HL-60/S4 treated with phorbol 12-myristate 13-acetate at 8.2 ng/mL for 4 days and 3 days (cell line): ENCODE measurements around the gene KCNK3.
"Not testable (repeated sequence)": the region's sequence is repeated elsewhere in the genome, so short reads cannot be mapped to it uniquely, and the experiment has no call there.

ENCODE experiments used
- in situ Hi-C: fragments of 300-500 bp; cut with MboI; formaldehyde crosslinking; loops from 2 replicates; pipeline ENCODE4 v1.15.0; 2022; ENCODE audit warnings: low sequenced_read_pairs

The KCNK3 gene

DNA sequence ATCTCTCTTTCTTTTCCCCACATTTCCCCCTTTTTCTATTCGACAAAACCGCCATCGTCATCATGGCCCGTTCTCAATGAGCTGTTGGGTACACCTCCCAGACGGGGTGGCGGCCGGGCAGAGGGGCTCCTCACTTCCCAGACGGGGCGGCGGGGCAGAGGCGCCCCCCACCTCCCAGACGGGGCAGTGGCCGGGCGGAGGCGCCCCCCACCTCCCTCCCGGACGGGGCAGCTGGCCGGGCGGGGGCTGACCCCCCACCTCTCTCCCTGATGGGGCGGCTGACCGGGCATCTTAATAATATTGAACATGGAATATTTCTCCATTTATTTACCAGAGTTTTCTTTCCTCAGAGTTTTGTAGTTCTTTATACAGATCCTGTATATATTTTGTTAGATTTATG lies 27.2 kb upstream of the KCNK3 start:
- in situ Hi-C loops = not testable (repeated sequence)

DNA sequence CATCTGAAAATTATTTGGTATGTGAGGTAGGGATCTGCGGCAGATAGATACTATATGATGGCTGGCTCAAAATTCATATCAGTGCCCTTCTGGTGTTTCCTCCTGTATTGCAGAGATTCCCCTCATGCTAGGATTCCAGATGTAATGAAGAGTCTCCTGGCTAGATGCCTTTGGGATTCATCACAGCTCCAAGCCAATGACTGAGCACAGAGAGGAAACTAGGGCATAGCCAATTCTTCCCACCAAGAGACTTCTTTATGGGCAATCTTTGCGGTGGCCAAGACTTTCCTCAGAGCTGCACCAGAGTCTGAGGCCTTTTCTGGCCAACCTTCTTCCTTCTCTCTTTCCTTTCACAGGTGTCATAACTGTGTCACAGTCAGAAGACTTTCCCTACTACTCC lies 25.9 kb upstream of the KCNK3 start:
- in situ Hi-C loops = no loop called here

DNA sequence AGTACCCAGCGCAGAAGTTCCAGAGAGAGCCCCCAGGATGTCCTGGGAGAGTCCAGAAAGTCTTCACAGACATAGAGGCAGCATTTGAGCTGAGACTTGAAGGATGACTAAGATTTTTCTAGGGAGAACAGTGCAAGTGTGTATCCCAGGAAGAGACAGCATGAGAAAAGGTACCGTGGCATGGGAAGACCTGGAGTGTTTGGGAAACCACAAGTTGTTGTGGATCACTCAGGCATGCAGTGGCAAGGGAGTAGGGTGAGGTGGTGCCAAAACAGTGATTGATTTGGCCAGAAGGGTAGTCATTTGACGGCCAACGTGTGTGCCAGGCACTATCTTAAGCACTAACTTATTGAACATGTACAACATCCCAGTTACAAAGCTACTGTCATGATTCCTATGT lies 24.5 kb upstream of the KCNK3 start:
- in situ Hi-C loops = no loop called here

DNA sequence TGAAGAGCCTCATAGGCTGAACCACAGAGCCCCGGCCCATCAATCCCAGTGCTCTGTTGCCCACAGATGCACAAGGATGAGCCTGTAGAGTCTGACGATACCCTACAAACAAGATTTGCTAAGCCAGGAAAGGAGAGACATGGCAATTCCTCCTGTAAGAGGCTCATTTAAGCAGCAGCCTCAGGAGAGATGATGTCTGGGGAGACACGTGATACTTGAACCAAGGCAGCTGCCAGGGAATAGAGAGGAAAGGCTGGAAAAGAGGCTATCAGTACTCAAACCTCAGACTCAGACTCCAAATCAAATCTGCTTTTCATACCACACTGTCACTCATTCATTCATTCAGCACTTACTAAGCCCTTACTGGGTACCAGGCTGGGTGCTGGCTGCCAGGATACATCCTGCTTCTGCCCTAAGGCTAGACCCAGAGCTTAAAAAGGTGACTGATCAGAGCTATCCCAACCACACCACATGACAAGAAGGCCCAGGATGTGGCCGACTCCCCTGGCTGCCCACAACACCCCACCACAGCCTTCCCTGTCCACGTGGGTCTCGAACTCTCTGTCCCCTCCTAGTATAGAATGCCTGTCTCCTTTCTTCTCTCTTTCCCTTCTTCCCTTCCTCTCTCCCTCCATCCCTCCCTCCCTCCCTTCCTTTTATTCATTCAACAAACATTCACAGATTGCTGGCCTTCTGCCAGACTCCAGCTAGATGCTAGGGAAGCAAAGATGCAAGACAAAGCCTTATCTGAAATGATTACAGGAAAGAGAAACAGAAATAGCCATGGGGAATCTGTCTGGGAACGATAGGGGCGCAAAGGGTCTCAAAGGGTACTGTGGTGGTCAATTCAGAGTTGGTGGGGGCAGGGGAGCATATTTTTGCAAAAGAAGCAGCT lies 23.4 kb upstream of the KCNK3 start:
- in situ Hi-C loops = no loop called here

DNA sequence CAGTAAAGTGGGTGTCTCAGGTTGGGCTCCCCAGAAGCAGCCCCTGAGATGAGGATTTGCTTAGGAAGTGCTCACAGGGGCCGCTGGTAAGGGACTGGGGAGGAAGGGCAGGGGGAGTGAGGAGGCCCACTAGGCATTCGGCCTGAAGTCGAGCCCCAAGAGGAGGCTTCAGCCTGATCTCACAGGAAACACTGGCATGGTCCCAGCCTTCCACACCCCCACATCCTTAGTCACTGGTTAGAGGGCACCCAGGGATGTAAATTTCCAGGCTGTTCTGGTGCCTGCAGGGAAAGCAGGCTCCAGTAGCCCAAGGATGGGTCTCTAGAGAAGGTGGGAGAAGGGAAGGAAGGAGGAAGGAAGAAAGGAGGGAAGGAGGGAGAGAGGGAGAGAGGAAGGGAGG lies 22.4 kb upstream of the KCNK3 start:
- in situ Hi-C loops = no loop called here

DNA sequence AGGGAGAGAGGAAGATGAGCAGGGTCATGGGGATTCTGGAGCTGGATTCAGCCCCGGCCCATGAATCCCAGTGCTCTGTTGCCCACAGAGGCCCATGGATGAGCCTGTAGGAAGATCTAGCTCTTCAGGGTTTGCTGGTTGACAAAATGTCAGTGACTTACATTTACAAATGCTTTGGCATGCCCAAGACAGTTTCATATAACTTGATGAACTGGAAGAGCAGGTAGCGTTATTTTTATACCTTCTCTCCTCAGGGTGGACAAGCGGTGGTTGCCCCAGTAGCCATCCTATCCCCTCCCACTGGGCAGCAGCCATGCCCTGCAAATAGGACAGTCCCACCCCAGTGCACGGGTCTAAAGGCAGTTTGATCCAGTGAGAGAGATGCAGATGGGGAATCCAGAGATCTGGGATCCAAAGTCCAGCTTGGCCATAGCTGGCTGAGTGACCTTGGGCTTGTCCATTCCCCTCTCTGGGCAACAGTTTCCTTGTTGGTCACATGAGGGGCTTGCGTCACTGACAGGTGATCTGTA lies 21.5 kb upstream of the KCNK3 start:
- in situ Hi-C loops = no loop called here

DNA sequence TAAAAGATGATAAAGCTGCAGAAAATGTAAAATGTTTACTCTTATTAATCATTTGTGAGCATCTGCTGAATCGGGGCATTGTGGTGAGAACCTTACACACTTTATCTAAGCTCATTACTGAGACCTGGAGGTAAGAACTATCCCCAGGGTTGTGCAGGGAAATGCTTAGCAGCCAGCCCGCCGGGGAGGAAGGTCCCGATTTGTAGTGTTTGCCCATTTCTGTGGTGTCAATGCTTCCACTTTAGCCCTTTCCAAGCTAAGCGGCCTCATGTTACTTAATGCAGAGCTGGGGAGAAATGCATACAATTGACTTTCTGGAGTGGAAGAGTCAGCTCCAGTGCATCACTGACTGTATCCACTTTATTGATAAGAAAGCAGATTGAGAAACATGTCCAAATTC lies 20.8 kb upstream of the KCNK3 start:
- in situ Hi-C loops = no loop called here

DNA sequence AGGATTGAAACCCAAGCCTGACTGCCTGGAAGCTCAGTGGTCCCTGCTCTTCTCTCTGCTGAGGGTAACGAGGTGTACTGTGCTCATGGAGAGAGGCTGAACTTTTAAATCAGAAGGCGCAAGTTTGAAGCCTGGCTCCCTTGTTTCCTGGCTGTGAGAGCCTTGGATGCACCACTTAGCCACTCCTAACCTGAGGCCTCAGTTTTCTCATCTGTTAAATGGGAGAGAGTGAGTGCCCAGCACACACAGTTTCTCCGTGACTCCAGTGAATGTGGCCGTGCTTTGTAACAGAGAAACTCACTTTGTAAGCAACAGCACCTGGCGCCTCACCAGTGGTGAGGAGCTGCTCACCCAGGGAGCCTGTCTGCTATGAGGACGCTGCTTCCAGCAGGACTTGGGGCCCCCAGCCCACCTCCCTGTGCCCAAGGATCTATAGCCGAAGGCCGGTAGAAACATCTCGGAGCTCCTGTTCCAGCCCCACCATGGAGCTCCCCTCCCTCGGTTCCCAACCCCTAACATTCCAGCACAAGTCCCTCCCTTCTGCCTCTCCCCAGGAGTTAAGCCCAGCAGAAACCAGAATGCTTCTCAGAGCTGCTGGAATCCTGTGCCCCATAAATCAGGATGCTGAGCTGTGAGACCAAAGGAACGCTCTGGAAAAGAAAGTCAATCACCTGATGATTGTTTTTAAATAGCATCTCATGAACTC lies 20.3 kb upstream of the KCNK3 start:
- in situ Hi-C loops = no loop called here

DNA sequence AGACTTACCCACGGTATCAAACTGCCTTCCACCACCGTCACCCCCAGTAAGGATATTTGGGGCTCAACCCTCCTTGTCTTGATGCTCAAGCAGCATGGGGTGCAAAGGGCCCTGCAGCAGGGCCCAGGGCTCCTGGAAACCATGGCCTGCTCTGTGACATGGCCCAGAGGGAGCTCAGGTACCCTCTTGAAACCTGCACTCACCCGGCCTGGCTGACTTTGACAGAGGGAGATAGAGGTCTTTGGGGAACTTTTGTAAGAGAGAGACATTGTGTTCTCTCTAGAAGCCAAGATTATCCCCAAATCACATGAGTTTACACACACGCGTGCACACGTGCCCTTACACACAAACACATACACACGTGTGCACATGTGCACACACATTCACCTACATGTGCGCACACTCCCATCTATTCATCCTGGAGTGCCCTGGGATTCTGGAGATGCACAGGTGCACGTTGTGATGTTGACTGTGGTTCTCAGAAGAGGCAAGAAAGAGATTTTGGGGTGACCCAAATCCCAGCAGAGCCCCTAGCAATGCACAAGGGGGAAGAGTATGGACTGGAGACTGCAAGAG lies 19.6 kb upstream of the KCNK3 start:
- in situ Hi-C loops = no loop called here

DNA sequence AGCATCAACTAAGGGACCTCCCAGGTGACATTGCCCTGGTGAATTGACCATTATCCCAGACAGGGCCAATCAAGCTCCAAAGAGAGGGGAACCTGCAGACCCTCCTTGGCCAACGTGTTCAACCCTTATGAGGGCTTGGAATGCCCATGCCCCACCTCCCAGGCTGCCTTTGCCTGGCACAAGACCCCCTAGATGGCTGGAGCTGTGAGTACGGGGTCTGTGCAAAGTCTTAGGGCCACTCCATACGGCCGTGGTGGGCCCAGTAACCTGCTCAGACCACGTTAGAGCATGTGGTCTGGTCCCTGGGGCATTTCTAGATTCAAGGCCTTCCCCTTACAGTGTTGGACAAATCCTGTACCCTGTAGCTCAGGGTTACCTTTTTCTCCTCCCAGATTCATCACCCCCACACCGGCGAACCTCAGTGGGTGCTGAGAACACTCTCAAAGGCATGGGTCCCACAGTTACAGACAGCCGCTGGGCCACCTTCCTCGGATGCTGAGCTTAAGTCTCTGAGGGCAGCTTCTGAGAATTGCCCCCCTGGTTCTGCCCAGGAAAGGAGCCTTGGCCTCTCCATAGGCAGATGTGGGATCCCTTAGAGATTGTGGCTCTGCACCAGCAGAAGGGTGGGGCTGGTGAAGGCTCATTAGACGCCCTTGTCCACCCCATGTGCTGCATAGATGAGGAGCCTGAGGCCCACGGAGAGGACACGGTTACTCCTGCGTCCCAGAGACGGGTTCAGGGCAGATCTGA lies 18.3 kb upstream of the KCNK3 start:
- in situ Hi-C loops = no loop called here

DNA sequence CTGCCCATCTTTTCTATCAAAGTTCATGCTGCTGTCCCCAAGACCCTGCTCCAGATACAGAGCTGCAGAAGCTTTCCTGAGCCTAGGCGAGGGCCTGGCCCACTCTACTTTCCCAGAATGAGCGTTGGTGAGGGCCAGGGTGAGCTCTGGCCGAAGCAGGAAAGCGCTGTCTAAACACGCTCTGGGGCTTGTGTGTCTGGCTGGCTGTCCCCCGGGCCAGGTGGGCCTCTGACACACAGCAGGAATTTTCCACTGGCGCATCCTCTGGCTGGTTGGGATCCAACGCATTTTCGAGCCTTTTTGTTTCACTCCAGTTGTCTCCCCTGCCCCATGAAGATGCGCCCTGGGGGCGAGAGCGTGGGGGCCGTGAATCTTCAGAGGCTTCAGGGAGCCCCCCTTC lies 17.8 kb upstream of the KCNK3 start:
- in situ Hi-C loops = no loop called here

DNA sequence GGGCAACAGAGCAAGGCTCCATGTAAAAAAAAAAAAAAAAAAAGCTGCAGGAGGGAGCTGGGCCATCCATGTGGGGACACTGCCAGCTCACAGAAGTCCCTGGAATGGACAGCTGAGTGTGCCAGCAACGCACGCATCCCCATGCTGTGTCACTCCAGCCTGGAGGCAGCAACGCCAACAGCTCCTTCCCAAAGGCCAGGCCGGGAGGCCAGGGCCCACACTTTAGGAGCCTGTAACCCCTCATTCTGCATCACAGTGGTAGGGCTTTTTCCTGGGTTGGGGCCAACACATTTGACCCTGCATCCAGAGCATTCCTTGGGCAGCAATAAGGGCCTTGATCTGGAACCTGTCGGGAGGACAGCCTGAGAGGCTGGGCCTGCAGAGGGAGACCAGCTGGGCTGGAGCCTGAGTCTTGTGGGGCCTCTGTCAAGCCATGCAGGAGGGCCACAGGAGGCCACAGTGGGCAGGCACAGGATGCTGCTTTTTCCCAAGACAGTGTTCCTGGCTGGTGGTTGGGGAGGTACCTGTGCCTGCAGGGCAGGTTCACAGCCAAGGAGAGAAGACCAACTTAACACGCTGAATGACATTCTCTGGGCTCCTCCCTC lies 16.8 kb upstream of the KCNK3 start:
- in situ Hi-C loops = no loop called here

DNA sequence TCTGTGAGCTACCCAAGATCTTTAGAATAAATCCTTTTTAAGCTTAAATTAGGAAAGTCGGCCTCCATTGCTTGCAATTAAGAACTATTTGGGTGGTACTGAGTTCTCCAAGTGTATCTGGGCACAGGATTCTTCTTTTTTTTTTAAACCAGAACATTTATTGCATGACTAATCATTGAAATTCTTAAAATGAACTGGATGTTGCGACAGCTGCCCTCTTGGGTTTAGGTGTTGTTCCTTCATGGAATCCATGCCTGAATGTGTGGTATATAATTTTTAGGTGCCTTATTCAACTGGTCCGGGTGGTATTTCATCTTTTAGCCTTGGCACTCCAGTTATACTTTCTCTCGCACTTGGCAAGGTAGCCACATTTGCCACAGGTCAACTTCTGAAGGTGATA lies 14.5 kb upstream of the KCNK3 start:
- in situ Hi-C loops = no loop called here

DNA sequence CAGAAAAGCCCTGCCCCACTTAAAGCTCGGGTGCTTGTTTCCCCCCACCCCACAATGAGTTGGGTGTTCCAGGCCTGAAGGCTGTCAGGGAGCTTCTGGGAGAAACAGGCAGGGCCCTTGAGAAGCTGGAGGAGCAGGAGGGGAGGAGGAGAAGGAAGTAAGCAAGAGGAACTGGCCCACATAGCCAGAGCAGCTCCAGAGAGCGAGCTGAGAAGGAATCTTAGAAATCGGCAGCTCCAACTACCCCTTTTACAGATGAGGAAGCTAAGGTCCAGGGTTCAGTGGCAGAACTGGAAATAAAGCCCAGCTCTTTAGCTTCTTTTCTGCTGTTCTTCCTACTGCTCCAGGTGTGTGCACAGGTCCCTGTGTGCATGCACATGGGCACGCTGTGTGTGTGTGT lies 12.7 kb upstream of the KCNK3 start:
- in situ Hi-C loops = no loop called here

DNA sequence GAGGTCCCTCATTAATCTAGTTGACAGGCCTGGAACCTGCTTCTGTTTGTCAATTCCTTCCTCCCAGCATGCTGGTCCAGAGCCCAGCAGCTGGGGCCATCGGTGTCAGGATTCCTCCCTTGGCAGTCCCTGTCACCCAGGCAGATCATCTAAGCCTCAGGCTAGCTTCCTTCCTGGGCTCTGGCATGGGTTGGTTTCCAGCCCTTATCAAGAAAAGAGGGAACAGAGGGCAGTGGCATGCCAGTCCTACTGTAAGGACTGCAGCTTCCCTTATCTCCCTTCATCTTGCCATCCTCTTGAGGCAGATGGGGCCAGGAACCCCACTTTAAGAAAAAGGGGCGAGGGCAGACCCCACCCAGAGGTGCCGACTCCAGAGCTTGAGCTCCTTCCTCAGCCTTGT lies 10.9 kb upstream of the KCNK3 start:
- in situ Hi-C loops = no loop called here

DNA sequence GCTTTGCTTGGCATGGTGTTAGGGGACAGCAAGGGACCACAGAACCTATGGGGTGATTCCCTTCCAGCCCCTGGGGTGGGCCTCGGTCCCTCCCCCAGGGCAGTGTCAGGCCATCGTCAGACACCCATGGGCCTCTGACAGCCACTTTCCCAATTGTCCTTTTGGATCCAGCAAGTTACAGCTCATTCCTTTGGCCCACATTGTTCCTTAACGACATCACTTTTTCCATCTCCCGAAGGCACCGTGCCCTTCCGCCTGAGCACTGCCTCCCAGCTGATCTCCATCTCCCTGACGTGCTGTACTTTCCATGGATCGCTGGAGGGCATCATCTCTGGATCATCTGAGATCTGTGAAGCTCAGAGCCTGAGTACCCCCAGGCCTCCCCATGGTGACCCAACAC lies 10.4 kb upstream of the KCNK3 start:
- in situ Hi-C loops = no loop called here

DNA sequence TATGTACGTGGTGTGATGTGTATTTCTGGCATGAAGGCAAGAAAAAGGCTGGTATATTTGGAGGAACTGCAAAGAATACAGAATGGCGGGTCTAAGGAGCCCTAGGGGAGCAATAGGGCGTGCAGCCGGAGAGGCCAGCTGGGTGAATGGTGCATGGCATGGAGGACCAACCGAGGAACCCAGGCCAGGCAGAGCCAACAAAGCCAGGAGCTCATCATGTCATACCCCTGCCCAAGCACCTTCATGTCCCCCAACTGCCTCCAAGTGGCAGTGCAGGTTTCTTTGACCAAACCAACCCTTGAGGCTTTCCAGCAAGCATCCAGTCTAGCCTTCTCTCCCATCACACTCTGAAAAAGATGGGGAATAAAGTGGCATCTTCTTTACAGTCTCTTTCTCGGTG lies 8.9 kb upstream of the KCNK3 start:
- in situ Hi-C loops = no loop called here

DNA sequence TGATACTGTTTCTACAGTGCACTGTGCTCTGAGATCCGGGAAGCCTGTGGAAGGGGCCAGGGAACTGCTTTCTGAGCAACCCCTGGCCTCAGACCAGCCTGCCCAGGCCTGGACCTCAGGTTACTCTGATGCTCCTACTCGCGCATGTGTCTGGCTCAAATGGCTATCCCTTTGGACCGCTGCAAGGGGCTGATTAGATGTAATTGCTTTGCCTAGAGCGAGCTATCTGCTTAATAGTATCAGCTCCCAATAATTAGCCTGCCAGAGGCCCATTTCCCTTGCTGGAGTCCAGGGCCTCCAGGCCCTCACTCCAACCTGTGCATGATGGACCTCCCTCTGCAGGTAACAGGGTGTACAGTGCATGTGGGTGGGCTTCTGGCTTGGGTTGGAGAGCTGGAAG lies 7.2 kb upstream of the KCNK3 start:
- in situ Hi-C loops = no loop called here

DNA sequence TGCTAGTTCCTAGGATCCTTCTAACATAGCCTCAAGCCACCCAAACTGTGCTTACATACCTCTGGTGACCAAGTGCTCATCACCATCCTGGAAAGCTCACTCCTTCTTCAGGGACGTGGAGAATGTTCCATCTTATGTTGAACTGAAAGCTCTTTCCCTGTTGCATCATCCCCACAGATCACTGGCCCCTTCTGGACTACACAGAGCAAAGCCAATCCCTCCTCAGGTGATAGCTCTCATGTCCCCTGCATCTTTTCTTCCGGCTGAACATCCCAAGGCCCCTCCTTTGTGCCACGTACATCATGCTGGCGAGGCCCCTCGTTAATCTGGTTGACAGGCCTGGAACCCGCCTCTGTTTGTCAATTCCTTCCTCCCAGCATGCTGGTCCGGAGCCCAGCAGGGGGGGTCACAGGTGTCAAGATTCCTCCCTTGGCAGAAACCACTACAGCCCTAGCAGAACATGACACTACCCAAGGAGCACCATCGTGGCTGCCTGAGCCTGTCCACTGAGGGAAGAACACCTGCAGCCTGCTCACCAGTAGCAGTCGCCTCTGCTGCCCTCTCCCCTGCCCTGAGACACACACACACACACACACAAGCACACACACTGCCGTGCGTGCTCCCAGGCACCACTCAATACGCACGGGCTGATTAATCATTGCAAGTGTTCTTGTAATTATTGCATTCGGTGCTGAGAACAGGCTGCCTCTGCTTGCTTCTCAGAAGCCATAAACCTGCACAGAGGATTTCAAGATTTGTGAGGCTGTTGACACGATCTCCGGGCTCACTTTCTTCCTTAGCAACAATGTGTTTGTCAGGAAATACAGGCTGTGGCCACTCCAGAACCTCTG lies 6.3 kb upstream of the KCNK3 start:
- in situ Hi-C loops = no loop called here

DNA sequence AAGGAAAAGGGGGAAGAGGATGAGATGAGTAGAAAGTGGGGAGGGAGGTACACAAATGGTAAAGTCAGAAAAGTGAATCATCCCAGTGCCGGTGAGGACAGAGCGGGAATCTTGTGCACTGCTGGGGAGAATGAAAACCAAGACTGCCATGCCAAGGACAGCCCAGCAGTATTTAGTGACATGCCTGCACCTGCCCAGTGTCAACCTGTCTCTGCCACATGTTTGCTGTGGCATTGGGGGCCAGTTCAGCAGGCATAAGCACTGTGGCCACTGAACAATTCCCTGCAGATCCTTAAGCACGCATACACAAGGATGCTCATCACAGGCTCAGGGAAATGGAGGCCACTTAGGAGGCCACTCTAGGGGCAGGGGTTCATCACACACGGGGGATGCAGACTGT lies 5.2 kb upstream of the KCNK3 start:
- in situ Hi-C loops = no loop called here
